Measurements from ENCODE around the gene VARS2. TPM values are rescaled to one million over a fixed set of nuclear protein-coding genes. Genes with fewer than 3 reads are reported as not detected.
"Not testable (repeated sequence)": the region's sequence is repeated elsewhere in the genome, so short reads cannot be mapped to it uniquely, and the experiment has no call there.

VARS2 gene
- total RNA-seq, 1 experiment from 2014 or later = 36.5 TPM

DNA sequence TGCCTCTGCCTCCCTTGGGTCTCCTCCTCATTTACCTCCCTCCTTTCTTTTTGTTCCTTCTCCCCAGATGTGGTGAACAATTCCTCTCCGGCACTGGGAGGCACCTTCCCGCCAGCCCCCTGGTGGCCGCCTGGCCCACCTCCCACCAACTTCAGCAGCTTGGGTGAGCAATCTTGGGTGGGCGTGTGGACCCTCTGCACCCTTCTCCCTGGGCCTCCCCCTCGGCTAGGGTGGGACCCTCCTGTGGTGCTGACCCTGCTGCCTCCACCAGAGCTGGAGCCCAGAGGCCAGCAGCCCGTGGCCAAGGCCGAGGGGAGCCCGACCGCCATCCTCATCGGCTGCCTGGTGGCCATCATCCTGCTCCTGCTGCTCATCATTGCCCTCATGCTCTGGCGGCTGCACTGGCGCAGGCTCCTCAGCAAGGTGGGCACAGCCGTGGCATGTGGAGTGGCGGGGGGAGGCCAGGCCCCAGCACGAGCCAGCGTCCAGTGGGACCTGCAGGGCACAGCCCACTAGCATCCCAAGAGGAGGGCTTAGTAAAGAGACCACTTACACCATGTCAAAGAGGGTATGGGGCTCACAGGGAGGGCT is 20.9 kb upstream of the VARS2 start:
- no peak for DNase-seq (ENCODE audit: low read depth, low spot score)
- in situ Hi-C loops (cut with HindIII; ENCODE audit: low pct_unique_long_range_greater_than_20kb, low sequenced_read_pairs) = no loop called here

DNA sequence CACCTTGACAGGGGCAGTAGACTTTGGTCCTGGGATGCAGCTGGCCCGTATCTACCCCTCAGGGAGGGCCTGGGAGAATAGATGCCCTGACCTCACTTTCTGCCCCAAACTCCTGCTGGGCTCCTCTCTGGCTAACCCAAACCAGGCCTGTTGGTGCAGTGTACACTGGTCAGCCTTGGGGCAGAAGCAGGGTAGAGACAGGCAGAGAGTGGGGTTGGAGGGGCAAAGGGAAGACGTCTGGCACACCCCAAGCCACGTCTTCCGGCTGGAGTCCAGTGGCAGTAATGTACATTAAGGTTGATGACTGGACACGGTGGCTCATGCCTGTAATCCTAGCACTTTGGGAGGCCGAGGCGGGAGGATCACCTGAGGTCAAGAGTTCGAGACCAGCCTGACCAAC is 20.4 kb upstream of the VARS2 start:
- in situ Hi-C loops (cut with HindIII; ENCODE audit: low pct_unique_long_range_greater_than_20kb, low sequenced_read_pairs) = no loop called here
- no peak for DNase-seq (ENCODE audit: low read depth, low spot score)

DNA sequence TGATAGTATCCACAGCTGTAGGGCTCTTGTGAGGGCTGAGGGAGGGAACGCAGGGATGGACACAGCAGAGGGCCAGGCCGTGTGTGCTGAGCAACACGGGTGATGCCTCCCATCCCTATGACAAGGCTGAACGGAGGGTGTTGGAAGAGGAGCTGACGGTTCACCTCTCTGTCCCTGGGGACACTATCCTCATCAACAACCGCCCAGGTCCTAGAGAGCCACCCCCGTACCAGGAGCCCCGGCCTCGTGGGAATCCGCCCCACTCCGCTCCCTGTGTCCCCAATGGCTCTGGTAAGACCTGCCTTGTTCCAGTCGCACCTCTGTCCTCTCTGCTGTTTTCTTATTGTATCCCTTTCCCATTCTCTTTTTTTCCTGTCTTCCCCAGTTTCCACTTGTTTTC is 19.7 kb upstream of the VARS2 start:
- in situ Hi-C loops (cut with HindIII; ENCODE audit: low pct_unique_long_range_greater_than_20kb, low sequenced_read_pairs) = no loop called here
- DNase-seq (ENCODE audit: low read depth, low spot score) = no peak

DNA sequence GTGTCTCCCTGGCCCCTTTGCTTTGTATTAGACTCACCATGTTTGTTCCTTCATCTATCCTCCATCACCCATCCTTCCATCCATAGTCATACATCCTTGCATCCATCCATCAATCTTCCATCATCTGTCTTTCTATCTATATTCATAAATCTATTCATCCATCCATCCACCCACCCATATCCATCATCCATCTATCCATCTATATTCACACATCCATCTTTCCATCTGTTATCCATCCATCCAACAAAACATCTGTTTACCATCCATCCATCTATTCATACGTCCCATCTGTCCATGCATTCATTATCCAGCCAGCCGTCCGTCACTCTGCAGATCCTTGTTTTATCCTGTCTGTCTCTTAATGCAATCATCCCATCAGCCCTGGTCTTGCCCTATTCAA is 19.1 kb upstream of the VARS2 start:
- in situ Hi-C loops (cut with HindIII; ENCODE audit: low pct_unique_long_range_greater_than_20kb, low sequenced_read_pairs) = no loop called here
- DNase-seq (ENCODE audit: low read depth, low spot score) = no peak

DNA sequence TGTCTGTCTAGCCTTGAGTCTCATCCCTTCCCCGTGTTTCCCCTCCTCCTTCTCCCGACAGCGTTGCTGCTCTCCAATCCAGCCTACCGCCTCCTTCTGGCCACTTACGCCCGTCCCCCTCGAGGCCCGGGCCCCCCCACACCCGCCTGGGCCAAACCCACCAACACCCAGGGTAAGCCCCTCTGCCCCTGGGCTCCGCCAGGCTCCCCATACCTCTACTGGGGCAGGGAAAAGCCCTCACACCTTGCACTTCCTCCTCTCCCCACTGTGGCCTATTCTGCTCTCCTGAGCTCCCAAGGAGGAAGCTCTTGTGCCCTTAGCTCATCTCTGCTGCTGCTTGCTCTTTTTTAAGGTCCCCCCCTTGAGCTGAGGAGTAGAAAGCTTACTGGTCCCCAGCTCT is 18.7 kb upstream of the VARS2 start:
- no peak for DNase-seq (ENCODE audit: low read depth, low spot score)
- in situ Hi-C loops (cut with HindIII; ENCODE audit: low pct_unique_long_range_greater_than_20kb, low sequenced_read_pairs) = no loop called here

DNA sequence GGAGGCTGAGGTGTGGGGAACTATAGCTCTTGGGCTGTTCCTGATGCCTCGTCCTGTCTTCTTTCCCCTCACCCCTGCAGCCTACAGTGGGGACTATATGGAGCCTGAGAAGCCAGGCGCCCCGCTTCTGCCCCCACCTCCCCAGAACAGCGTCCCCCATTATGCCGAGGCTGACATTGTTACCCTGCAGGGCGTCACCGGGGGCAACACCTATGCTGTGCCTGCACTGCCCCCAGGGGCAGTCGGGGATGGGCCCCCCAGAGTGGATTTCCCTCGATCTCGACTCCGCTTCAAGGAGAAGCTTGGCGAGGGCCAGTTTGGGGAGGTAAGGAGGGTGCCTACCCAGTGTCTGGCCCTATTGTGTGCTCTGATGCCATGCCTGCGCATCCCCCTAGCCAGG is 17.5 kb upstream of the VARS2 start:
- in situ Hi-C loops (cut with HindIII; ENCODE audit: low pct_unique_long_range_greater_than_20kb, low sequenced_read_pairs) = no loop called here

DNA sequence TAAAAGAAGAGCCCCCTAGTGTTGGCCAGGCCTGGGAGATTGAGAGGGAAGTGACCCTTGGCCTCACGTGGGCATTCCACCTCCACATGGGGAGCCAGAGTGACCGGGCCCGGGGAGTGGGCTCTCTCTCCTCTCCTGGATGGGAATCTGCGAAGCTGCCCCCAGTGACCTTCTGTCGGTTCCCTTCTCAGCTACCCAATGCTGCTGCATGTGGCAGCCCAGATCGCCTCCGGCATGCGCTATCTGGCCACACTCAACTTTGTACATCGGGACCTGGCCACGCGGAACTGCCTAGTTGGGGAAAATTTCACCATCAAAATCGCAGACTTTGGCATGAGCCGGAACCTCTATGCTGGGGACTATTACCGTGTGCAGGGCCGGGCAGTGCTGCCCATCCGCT is 16.2 kb upstream of the VARS2 start:
- in situ Hi-C loops (cut with HindIII; ENCODE audit: low pct_unique_long_range_greater_than_20kb, low sequenced_read_pairs) = no loop called here

More for the DNA sequence above, 17.5 kb upstream of the VARS2 start:
- no peak for DNase-seq (ENCODE audit: low read depth, low spot score)

DNA sequence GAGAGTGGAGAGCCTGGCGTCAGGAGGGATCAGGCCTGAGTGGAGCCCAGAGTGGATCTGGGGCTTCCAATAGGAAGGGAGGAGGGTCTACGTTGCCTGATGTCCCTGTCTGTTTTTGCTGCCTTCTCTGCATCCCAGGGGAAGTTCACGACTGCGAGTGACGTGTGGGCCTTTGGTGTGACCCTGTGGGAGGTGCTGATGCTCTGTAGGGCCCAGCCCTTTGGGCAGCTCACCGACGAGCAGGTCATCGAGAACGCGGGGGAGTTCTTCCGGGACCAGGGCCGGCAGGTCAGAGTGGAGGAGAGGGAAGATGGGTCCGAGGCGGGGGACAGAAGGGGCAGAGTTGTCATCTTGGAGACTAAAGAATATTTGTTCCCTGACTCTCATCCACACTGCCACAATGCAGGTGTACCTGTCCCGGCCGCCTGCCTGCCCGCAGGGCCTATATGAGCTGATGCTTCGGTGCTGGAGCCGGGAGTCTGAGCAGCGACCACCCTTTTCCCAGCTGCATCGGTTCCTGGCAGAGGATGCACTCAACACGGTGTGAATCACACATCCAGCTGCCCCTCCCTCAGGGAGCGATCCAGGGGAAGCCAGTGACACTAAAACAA is 15.2 kb upstream of the VARS2 start:
- in situ Hi-C loops (cut with HindIII; ENCODE audit: low pct_unique_long_range_greater_than_20kb, low sequenced_read_pairs) = no loop called here

More for the DNA sequence above, 16.2 kb upstream of the VARS2 start:
- DNase-seq (ENCODE audit: low read depth, low spot score) = no peak

DNA sequence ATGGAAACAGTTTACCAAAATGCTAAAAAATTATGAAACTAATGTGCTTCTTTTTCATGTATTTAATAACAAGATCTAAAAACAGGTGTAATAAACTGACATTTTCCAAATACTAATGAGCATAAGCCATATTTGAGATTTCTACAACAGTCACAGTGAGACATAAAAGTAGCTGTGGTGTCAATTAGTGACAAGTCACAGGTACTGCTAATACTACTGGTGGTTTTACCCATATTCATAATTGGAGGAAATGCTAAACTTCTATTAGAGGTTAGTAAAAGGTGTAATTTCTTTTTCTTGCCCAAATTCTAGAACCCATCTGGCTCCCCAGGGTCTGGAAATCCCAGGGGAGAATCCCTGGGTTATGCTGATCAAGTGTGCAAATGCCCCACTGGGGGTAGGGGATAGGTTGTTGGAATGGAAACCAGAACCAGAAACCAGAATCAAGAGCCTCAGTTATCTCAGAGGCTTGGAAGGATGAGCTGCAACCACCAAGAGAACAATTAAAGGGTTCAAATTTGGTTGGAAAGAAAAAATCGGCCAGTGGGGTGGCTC is 13.1 kb upstream of the VARS2 start:
- in situ Hi-C loops (cut with HindIII; ENCODE audit: low pct_unique_long_range_greater_than_20kb, low sequenced_read_pairs) = no loop called here
- DNase-seq (ENCODE audit: low read depth, low spot score) = no peak

More for the DNA sequence above, 15.2 kb upstream of the VARS2 start:
- DNase-seq (ENCODE audit: low read depth, low spot score) = no peak

DNA sequence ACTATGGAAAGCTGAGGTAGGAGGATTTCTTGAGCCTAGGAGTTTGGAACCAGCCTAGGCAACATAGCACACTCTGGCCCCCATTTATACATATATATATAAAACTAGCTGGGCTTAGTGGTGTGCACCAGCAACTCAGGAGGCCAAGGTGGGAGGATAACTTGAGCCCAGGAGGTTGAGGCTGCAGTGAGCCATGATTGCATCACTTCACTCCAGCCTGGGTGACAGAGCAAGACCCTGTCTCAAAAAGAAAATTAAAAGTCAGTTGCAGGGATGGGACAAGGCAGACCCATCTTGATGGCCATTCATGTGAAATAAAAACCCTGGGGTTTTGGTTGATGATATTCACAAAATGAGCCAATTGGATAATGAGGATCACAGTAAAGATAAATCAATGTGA is 12.6 kb upstream of the VARS2 start:
- DNase-seq (ENCODE audit: low read depth, low spot score) = no peak
- in situ Hi-C loops (cut with HindIII; ENCODE audit: low pct_unique_long_range_greater_than_20kb, low sequenced_read_pairs) = no loop called here

DNA sequence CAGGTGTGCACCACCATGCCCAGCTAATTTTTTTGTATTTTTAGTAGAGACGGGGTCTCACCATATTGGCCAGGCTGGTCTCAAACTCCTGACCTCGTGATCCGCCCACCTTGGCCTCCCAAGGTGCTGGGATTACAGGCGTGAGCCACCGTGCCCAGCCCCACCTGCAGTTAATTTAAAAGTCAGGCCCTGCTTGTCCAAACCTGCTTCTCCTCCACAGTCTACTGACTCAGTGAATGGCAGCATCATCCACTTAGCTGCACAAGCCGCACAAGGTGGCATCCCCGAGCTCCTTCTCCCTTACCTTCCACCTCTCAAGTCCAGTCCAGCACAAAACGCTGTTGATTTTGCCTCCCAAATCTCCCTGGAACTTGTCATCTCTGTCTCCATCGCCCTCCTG is 11.8 kb upstream of the VARS2 start:
- in situ Hi-C loops (cut with HindIII; ENCODE audit: low pct_unique_long_range_greater_than_20kb, low sequenced_read_pairs); DNase-seq (ENCODE audit: low read depth, low spot score): not testable (repeated sequence)

DNA sequence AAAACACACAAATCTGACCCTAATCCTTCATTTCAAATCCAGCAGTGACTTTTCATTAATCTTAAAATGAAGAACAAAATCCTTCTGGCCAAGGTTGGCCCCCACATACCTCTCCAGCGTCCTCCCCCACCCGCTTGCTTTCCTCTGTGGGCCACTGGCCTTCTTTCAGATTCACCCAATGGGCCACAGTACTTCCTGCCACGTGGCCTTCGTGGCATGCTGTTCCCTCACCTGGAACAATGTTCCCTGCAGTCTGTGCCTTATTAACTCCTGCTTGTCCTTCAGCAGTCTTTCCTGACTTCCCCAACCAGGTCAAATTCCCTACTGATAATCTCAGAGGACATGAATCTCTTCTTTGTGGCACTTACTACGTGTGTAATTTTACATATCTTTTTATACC is 11.3 kb upstream of the VARS2 start:
- in situ Hi-C loops (cut with HindIII; ENCODE audit: low pct_unique_long_range_greater_than_20kb, low sequenced_read_pairs) = no loop called here
- no peak for DNase-seq (ENCODE audit: low read depth, low spot score)

DNA sequence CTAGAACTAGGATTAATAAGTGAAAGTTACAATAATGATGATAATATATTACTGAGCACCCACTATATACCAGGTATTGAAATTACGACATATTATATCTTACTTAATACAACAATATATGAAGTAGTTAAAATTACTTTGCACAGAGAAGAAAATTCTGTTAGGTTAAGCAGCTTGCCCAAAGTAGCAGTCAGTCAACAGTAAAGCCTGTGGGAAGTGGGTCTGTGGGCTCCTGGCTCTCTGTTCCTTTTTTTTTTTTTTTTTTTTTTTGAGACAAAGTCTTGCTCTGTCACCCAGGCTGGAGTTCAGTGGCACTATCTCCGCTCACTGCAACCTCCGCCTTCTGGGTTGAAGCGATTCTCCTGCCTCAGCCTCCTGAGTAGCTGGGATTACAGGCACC is 10.8 kb upstream of the VARS2 start:
- DNase-seq (ENCODE audit: low read depth, low spot score) = no peak
- in situ Hi-C loops (cut with HindIII; ENCODE audit: low pct_unique_long_range_greater_than_20kb, low sequenced_read_pairs) = no loop called here

DNA sequence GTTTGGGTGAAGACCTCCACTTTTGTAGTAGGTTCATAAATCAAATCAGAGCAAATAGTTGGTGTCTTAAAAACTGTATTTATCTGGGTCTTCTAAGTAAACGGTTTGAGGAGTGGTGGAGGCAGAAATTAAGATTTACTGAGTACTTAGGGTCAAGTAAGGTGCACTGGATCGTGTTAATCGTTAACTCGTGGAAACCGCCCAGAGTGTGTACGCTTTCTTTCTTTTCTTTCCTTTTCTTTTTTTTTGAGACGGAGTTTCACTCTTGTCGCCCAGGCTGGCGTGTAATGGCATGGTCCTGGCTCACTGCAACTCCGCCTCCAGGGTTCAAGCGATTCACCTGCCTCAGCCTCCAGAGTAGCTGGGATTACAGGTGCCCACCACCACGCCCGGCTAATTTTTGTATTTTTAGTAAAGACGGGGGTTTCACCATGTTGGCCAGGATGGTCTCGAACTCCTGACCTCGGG is 6.7 kb upstream of the VARS2 start:
- in situ Hi-C loops (cut with HindIII; ENCODE audit: low pct_unique_long_range_greater_than_20kb, low sequenced_read_pairs); DNase-seq (ENCODE audit: low read depth, low spot score): not testable (repeated sequence)

DNA sequence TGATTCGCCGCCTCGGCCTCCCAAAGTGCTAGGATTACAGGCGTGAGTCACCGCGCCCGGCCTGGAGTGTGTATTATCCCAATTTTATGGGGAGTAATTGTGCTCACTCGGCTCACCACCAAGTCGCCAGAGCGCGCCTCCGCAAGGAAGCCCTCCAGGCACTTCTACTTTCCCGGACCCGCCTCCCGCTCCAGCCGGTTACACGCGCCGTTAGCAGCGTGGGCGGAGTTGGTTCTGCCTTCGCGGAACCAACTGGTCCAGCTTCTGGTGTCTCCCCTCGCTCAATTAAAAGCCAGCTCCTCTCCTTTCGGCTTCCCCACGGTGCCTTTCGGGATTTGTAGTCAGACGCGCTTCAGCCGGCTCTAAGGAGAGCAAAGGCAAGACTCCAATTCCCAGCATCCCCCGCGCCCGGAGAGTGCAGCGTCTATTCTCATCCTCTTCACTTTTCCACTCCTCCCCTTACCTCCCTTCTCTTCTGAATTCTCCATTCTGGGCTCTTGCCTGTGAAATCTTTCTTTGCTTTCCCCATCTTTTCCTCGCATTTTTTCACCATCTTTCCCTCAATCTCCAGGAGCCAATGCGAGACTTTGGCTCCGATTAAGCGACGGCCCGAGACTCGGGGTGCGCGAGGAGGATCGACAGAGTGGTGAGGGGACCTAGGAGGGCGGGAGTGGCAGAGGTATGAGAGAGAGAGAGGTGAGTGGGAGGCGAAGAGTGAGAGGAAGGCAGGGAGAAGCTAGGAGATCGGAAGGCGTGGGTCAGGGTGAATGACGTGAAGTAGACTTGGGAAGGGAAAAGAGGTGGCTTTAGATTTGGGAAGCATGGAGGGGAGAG is 6.1 kb upstream of the VARS2 start, which contains the start of gene GTF2H4:
TSS of gene GTF2H4 (plus strand) at position 450 of the 834 bp plus-strand sequence.
- in situ Hi-C loops (cut with HindIII; ENCODE audit: low pct_unique_long_range_greater_than_20kb, low sequenced_read_pairs) = no loop called here
- peak; percentile 99 for DNase-seq (ENCODE audit: low read depth, low spot score)

DNA sequence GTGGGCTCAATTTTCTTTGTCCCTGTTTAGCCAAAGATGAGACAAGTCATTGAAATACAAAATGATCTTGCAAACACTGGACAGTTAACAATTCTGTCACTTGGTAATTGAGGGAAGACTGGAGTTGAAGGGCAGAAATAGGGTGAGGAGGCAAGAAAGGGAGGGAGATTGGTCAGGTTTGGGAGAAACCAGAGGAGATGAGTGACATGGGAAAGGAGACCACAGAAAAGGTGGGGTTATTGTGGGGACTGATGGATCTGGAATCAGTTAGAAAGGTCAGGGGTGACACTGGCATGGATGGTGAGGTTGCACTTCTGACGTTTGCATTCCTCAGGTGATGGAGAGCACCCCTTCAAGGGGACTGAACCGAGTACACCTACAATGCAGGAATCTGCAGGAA is 5.3 kb upstream of the VARS2 start:
- in situ Hi-C loops (cut with HindIII; ENCODE audit: low pct_unique_long_range_greater_than_20kb, low sequenced_read_pairs) = no loop called here
- no peak for DNase-seq (ENCODE audit: low read depth, low spot score)

DNA sequence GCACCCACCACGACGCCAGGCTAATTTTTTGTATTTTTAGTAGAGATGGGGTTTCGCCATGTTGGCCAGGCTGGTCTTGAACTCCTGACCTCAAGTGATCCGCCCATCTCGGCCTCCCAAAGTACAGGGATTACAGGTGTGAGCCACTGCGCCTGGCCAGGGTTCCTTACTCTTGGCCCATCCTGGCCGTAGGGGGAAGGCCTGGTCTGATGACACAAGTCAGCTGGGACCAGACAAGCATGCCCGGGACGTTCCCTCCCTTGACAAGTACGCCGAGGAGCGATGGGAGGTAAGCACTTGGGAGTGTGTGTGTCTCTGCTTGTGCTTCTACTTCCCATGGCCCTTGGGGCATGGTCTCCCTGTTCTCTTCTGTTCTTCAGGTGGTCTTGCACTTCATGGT is 3.6 kb upstream of the VARS2 start:
- in situ Hi-C loops (cut with HindIII; ENCODE audit: low pct_unique_long_range_greater_than_20kb, low sequenced_read_pairs); DNase-seq (ENCODE audit: low read depth, low spot score): not testable (repeated sequence)

DNA sequence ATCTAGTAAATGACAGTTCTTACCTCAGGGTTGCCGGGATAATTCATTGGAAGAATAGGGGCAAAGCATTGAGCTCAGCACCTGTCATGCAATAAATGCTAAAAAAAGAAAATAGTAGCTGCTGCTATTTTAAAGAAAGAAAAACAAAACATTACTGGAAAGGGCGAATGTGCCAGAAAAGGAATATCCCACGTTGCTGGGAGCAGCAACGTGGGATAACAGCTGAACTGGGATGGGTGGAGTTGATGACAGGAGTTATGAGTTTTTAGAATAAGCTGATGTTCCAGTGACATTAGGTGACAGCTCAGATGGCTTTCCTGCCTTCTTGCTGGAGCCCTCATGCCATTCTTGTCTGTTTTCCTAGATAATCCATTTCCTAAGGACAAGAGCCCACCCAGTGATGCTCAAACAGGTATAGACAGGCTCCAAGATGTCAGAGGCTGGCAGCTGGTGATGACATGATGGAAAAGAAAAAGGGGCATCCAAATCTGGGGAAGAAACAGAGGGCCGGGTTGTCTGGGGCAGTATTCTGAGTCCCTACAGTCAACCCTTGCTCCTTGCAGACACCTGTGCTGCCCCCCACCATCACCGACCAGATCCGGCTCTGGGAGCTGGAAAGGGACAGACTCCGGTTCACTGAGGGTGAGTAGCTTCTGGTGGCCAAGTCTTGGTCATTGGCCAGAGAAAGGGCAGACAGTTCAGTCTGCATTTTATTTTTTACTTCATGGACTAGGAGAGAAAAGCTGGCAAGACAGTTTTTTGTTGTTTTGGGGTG is 1.1 kb upstream of the VARS2 start:
- in situ Hi-C loops (cut with HindIII; ENCODE audit: low pct_unique_long_range_greater_than_20kb, low sequenced_read_pairs) = no loop called here
- DNase-seq (ENCODE audit: low read depth, low spot score) = no peak
